Measurements from ENCODE around the gene ADNP. TPM values are rescaled to one million over a fixed set of nuclear protein-coding genes. Genes with fewer than 3 reads are reported as not detected.

Gene ADNP
- total RNA-seq, 1 donor from 2014 or later, result 132 TPM

- H3K27me3 Mint-ChIP-seq (ENCODE audit: low read depth), result peaks cover 3% of the 10 kb centered on the region
- peak overlapping the region; percentile 65 for H3K4me3 Mint-ChIP-seq
- H3K4me1 Mint-ChIP-seq, result peaks cover 49% of the 10 kb centered on the region
- H3K27ac Mint-ChIP-seq (ENCODE audit: unreplicated experiment), result peak overlapping the region; percentile 67
- no peak for TF ChIP-seq CTCF (conservative IDR thresholded peaks at IDR 0.05)
- peak; percentile 40 for DNase-seq (ENCODE audit: low read depth, low spot score)
- no peaks in the 10 kb centered on the region for H3K36me3 Mint-ChIP-seq (ENCODE audit: low read depth)
- no peaks in the 10 kb centered on the region for H3K9me3 Mint-ChIP-seq
These were observed 60.6 kb downstream of the ADNP start for GRCh38 chr20:50870561-50871161.

- no peak overlapping the region for H3K4me3 Mint-ChIP-seq
- DNase-seq (ENCODE audit: low read depth, low spot score), result no peak
- H3K9me3 Mint-ChIP-seq, result no peaks in the 10 kb centered on the region
- no peak for TF ChIP-seq CTCF (conservative IDR thresholded peaks at IDR 0.05)
- peaks cover 43% of the 10 kb centered on the region for H3K4me1 Mint-ChIP-seq
- H3K27ac Mint-ChIP-seq (ENCODE audit: unreplicated experiment), result no peak overlapping the region
- no peaks in the 10 kb centered on the region for H3K36me3 Mint-ChIP-seq (ENCODE audit: low read depth)
- peaks cover 3% of the 10 kb centered on the region for H3K27me3 Mint-ChIP-seq (ENCODE audit: low read depth)
These were observed 62.4 kb downstream of the ADNP start for GRCh38 chr20:50868509-50869495.

GRCh38 chr20:50867805-50868204 lies 63.4 kb downstream of the ADNP start:
- no peaks in the 10 kb centered on the region for H3K9me3 Mint-ChIP-seq
- TF ChIP-seq CTCF (conservative IDR thresholded peaks at IDR 0.05), result no peak
- H3K4me1 Mint-ChIP-seq, result peaks cover 33% of the 10 kb centered on the region
- DNase-seq (ENCODE audit: low read depth, low spot score), result no peak
- H3K4me3 Mint-ChIP-seq, result no peak overlapping the region
- H3K27me3 Mint-ChIP-seq (ENCODE audit: low read depth), result peaks cover 2% of the 10 kb centered on the region
- H3K27ac Mint-ChIP-seq (ENCODE audit: unreplicated experiment), result no peak overlapping the region
- H3K36me3 Mint-ChIP-seq (ENCODE audit: low read depth), result no peaks in the 10 kb centered on the region

- no peak overlapping the region for H3K4me3 Mint-ChIP-seq
- no peak for TF ChIP-seq CTCF (conservative IDR thresholded peaks at IDR 0.05)
- H3K36me3 Mint-ChIP-seq (ENCODE audit: low read depth), result no peaks in the 10 kb centered on the region
- H3K27ac Mint-ChIP-seq (ENCODE audit: unreplicated experiment), result peak overlapping the region; percentile 27
- H3K9me3 Mint-ChIP-seq, result no peaks in the 10 kb centered on the region
- no peak for DNase-seq (ENCODE audit: low read depth, low spot score)
- H3K4me1 Mint-ChIP-seq, result peaks cover 29% of the 10 kb centered on the region
- H3K27me3 Mint-ChIP-seq (ENCODE audit: low read depth), result no peaks in the 10 kb centered on the region
These were observed 64.4 kb downstream of the ADNP start for GRCh38 chr20:50866831-50867230.

- TF ChIP-seq CTCF (conservative IDR thresholded peaks at IDR 0.05), result no peak
- Mint-ChIP-seq H3K9me3 (no peaks in the 10 kb centered on the region), H3K27ac (ENCODE audit: unreplicated experiment) (no peak overlapping the region), H3K36me3 (ENCODE audit: low read depth) (no peaks in the 10 kb centered on the region), H3K4me3 (no peak overlapping the region), H3K4me1 (peaks cover 22% of the 10 kb centered on the region), H3K27me3 (ENCODE audit: low read depth) (no peaks in the 10 kb centered on the region)
- no peak for DNase-seq (ENCODE audit: low read depth, low spot score)
These were observed 65.1 kb downstream of the ADNP start for GRCh38 chr20:50866036-50866685.
